Measurements from ENCODE around the gene DUSP6. TPM values are rescaled to one million over a fixed set of nuclear protein-coding genes. Genes with fewer than 3 reads are reported as not detected.

DUSP6 gene
- polyA plus RNA-seq, 2 of the 4 experiments (the other 2 are of a cell fraction) = 3.8 to 27.0 TPM

DNA sequence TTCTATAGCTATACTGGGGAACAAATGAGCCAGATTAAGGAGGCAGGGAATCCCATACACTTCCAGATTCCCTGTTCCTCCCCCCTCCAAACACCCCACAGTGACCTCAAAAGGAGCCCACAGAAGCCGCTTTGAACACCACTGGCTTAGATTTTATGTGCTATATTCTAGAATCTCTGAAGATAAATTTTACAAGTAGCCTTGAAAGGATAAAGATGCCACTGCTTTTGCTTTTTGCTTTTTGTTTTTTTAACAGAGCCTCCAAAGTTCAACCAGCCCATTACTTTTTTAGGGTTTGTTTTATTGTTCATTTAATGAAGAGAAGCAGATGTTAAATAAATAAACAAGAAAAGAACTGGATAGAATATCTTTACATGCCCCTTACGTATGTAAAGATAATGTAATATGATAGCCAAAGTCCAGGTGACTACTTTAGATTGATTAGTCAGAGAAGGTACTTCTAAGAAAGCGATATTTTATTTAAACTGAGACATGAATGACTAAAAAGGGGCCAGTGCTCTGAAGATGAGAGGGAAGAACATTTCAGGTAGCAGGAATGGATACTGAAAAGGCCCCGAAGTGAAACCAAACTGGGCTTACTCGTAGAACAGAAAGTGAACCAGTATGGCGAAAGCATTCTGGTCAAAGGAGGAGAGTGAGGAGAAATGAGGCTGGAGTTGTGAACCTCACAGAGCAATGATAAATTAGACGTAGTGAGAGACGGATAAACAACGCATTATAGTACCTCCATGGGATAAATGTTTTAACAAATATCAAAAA is 44.6 kb downstream of the DUSP6 start:
- ATAC-seq = no peak
- no peaks in the 10 kb centered on the region for H3K4me1 ChIP-seq
- POLR2A ChIA-PET = interaction anchor here (1.2 kb wide), 1 partner anchor 45 kb away, joined by 3 read pairs; the partner anchor contains the start of gene DUSP6
- H3K4me2 ChIP-seq = no peak overlapping the region
- TF ChIP-seq FOSB (CRISPR knock-in tag; IDR thresholded peaks at IDR 0.05) (no peak), ZFP36 (IDR thresholded peaks at IDR 0.05; ENCODE audit: borderline replicate concordance, partially characterized antibody) (no peak), HOXB13 (CRISPR knock-in tag; IDR thresholded peaks at IDR 0.05; ENCODE audit: low read depth) (no peak), ZSCAN20 (CRISPR knock-in tag; IDR thresholded peaks at IDR 0.05) (no peak), TFCP2L1 (CRISPR knock-in tag; IDR thresholded peaks at IDR 0.05) (no peak), ZC3H11A (IDR thresholded peaks at IDR 0.05) (no peak), HOXB5 (CRISPR knock-in tag; IDR thresholded peaks at IDR 0.05) (no peak), FOSL2 (IDR thresholded peaks at IDR 0.05) (no peak), FOSL2 (CRISPR knock-in tag; IDR thresholded peaks at IDR 0.05) (no peak), MAFK (IDR thresholded peaks at IDR 0.05; ENCODE audit: partially characterized antibody) (no peak), EHMT2 (IDR thresholded peaks at IDR 0.05; ENCODE audit: low read depth) (no peak), RFX5 (IDR thresholded peaks at IDR 0.05) (no peak)
- TF ChIP-seq, protein P1, sequence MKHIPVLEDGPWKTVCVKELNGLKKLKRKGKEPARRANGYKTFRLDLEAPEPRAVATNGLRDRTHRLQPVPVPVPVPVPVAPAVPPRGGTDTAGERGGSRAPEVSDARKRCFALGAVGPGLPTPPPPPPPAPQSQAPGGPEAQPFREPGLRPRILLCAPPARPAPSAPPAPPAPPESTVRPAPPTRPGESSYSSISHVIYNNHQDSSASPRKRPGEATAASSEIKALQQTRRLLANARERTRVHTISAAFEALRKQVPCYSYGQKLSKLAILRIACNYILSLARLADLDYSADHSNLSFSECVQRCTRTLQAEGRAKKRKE (CRISPR knock-in tag; IDR thresholded peaks at IDR 0.05; ENCODE audit: low read depth) = no peak
- TF ChIP-seq, protein P2, sequence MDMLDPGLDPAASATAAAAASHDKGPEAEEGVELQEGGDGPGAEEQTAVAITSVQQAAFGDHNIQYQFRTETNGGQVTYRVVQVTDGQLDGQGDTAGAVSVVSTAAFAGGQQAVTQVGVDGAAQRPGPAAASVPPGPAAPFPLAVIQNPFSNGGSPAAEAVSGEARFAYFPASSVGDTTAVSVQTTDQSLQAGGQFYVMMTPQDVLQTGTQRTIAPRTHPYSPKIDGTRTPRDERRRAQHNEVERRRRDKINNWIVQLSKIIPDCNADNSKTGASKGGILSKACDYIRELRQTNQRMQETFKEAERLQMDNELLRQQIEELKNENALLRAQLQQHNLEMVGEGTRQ (IDR thresholded peaks at IDR 0.05) = no peak
- no peak overlapping the region for H3K4me3 ChIP-seq
- CTCF ChIA-PET = no interaction called here
- H3K9me3 ChIP-seq = no peaks in the 10 kb centered on the region
- no peak for DNase-seq (ENCODE audit: low read depth in 1 of 2, low spot score in 1 of 2)
- FAIRE-seq = no peak
- WGBS (ENCODE audit: missing lambda C conversion rate) = 74% methylated on average over 9 of the region's 9 CpGs
- no peak overlapping the region for H3K27ac ChIP-seq

DNA sequence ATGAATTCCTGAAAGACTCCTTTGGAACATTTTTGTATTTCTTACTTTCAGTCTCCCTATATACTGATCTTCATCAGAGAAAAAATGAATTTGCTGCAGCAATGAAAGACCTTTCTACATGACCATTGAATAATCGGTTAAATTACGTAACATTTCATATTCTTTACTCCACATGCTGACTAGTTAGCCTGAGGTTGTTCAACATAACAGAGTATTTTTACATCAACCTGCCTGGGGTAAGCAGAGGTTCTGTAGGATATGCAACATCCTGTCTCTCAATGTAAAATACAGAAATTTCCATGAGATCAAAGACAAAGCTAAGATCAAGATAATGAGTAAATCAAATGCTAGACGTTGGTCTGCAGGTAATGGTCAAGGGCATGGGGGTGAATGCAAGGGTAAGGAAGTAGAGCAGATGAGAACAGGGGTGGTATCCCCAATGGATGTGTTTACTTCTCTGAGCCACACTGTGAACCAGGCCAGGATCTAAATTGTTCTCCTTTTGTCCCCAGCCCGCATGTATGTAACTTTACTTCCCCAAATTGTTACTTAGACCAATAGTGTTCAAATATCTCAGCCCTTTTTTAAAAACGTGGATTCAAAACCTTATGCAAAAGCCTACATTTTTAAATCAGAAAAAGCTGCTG is 45.4 kb downstream of the DUSP6 start:
- no peak for FAIRE-seq
- no peak overlapping the region for H3K4me2 ChIP-seq
- no peak for DNase-seq (ENCODE audit: low read depth in 1 of 2, low spot score in 1 of 2)
- no peak overlapping the region for H3K4me3 ChIP-seq
- TF ChIP-seq MYC (IDR thresholded peaks at IDR 0.05; ENCODE audit: borderline replicate concordance, low read length) = no peak
- TF ChIP-seq BHLHE40 (IDR thresholded peaks at IDR 0.05; ENCODE audit: low read depth, low read length) = no peak
- no peaks in the 10 kb centered on the region for H3K9me3 ChIP-seq
- H3K4me1 ChIP-seq = no peaks in the 10 kb centered on the region
- ChIA-PET CTCF (no interaction called here), POLR2A (interaction anchor here (1.2 kb wide), 1 partner anchor 46 kb away, joined by 3 read pairs; the partner anchor contains the start of gene DUSP6)
- H3K27ac ChIP-seq = no peak overlapping the region
- 60% methylated on average over 5 of the region's 5 CpGs for WGBS (ENCODE audit: missing lambda C conversion rate)
- ATAC-seq = no peak

DNA sequence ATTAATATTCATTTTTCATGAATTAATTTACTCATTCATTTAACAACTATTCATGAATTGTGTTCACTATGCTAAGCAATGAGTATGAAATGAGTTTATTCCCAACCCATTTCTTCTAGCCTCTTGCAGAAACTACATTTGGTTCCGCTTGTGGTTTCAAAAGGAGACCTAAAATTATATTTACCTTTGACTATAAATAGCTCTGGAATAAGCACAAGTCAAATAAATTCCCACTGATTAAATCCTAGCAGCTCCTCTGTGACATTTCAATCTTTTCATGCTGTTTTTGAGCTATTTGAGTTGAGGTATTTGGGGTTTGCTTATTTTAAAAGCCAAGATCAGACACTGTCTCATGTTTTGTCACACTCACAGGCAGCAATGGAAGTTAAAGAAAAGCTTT is 46.9 kb downstream of the DUSP6 start:
- H3K27ac ChIP-seq = no peak overlapping the region
- no peak for FAIRE-seq
- CTCF ChIA-PET = interaction anchor here (1.0 kb wide), 1 partner anchor 9 kb away, joined by 3 read pairs; no protein-coding TSS in a partner anchor
- TF ChIP-seq, protein P3, sequence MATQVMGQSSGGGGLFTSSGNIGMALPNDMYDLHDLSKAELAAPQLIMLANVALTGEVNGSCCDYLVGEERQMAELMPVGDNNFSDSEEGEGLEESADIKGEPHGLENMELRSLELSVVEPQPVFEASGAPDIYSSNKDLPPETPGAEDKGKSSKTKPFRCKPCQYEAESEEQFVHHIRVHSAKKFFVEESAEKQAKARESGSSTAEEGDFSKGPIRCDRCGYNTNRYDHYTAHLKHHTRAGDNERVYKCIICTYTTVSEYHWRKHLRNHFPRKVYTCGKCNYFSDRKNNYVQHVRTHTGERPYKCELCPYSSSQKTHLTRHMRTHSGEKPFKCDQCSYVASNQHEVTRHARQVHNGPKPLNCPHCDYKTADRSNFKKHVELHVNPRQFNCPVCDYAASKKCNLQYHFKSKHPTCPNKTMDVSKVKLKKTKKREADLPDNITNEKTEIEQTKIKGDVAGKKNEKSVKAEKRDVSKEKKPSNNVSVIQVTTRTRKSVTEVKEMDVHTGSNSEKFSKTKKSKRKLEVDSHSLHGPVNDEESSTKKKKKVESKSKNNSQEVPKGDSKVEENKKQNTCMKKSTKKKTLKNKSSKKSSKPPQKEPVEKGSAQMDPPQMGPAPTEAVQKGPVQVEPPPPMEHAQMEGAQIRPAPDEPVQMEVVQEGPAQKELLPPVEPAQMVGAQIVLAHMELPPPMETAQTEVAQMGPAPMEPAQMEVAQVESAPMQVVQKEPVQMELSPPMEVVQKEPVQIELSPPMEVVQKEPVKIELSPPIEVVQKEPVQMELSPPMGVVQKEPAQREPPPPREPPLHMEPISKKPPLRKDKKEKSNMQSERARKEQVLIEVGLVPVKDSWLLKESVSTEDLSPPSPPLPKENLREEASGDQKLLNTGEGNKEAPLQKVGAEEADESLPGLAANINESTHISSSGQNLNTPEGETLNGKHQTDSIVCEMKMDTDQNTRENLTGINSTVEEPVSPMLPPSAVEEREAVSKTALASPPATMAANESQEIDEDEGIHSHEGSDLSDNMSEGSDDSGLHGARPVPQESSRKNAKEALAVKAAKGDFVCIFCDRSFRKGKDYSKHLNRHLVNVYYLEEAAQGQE (IDR thresholded peaks at IDR 0.05) = no peak
- TF ChIP-seq FOSL2 (IDR thresholded peaks at IDR 0.05) (no peak), FOSL2 (CRISPR knock-in tag; IDR thresholded peaks at IDR 0.05) (no peak), ESRRA (IDR thresholded peaks at IDR 0.05; ENCODE audit: borderline replicate concordance, low read length) (no peak), HDAC2 (IDR thresholded peaks at IDR 0.05) (no peak), FOSB (CRISPR knock-in tag; IDR thresholded peaks at IDR 0.05) (no peak), NPAS2 (CRISPR knock-in tag; IDR thresholded peaks at IDR 0.05; ENCODE audit: borderline replicate concordance) (no peak), POLR2A (IDR thresholded peaks at IDR 0.05; ENCODE audit: low read length) (no peak), HOXB13 (CRISPR knock-in tag; IDR thresholded peaks at IDR 0.05; ENCODE audit: low read depth) (no peak), HOXA7 (CRISPR knock-in tag; IDR thresholded peaks at IDR 0.05) (no peak), NFE2L2 (conservative IDR thresholded peaks at IDR 0.05; ENCODE audit: low read length) (no peak), CEBPB (IDR thresholded peaks at IDR 0.05) (no peak), RARB (CRISPR knock-in tag; IDR thresholded peaks at IDR 0.05) (no peak)
- TF ChIP-seq, protein P4, sequence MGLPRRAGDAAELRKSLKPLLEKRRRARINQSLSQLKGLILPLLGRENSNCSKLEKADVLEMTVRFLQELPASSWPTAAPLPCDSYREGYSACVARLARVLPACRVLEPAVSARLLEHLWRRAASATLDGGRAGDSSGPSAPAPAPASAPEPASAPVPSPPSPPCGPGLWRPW (IDR thresholded peaks at IDR 0.05) = no peak
- TF ChIP-seq, protein P5, sequence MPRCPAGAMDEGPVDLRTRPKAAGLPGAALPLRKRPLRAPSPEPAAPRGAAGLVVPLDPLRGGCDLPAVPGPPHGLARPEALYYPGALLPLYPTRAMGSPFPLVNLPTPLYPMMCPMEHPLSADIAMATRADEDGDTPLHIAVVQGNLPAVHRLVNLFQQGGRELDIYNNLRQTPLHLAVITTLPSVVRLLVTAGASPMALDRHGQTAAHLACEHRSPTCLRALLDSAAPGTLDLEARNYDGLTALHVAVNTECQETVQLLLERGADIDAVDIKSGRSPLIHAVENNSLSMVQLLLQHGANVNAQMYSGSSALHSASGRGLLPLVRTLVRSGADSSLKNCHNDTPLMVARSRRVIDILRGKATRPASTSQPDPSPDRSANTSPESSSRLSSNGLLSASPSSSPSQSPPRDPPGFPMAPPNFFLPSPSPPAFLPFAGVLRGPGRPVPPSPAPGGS (IDR thresholded peaks at IDR 0.05) = no peak

More for the DNA sequence above, 46.9 kb downstream of the DUSP6 start:
- DNase-seq (ENCODE audit: low read depth in 1 of 2, low spot score in 1 of 2) (no peak), ATAC-seq (no peak)
- POLR2A ChIA-PET = interaction anchor here (1.0 kb wide), 1 partner anchor 46 kb away, joined by 3 read pairs; the partner anchor contains the start of gene DUSP6
- 82% methylated on average over 1 of the region's 1 CpG for WGBS (ENCODE audit: missing lambda C conversion rate)
- Histone ChIP-seq H3K4me2 (no peak overlapping the region), H3K4me1 (no peaks in the 10 kb centered on the region), H3K9me3 (no peaks in the 10 kb centered on the region), H3K4me3 (no peak overlapping the region)
